ENCODE measurements around the gene LIPC. TPM values are rescaled to one million over a fixed set of nuclear protein-coding genes. Genes with fewer than 3 reads are reported as not detected.

LIPC gene
- total and polyA plus RNA-seq, 2 donors (not counting 3 experiments of a cell fraction or from before 2014, with no cell fraction given): not detected

DNA sequence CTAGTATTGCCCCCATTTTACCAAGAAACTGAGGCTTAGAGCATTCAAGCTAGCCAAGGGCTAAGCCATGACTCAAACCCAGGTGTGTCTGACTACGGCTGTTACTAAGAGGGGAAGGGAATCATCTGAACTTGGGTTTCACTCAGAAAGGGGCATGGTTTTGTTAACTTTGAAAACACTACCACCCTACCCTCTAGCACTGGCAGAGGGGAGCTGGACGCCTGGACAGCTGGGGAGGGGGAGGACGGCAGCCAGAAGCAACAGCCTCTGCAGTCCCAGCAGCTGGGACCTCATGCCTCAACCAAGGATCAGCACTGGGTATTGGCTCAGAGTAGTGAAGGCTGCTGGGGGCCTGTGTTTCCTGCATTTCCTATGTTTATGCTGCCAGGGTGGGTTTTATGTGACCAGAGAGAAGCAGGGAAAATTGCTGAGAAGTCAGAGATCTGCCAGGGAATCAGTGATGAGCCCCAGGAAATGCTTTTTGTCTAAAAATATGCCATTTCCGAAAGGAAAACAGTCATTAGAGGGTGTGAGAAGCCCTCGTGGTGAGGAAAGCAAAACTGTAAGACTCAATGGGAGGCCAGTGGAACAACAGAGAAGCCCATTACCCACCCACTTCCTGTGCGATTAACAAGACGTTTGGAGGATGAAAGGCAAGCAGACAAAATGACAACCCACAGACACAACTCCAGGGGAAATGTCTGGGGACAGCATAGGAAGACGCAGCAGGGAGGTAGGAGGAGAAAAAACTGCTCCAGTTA is 41.2 kb downstream of the LIPC start:
- Histone ChIP-seq H3K4me1 (ENCODE audit: control insufficient read depth, extremely low read depth, insufficient read depth, low read length) (peaks cover 30% of the 10 kb centered on the region), H4K20me1 (replicated peaks; ENCODE audit: control insufficient read depth, extremely low read depth, insufficient read depth, low read length) (no peaks in the 10 kb centered on the region), H2AFZ (ENCODE audit: low read depth, low read length) (peak overlapping the region; percentile 43), H3K27ac (ENCODE audit: insufficient read depth, low read depth, low read length) (peak overlapping the region; percentile 37), H3K9ac (replicated peaks; ENCODE audit: extremely low read depth, insufficient read depth, low read length) (peak overlapping the region; percentile 6), H3K36me3 (ENCODE audit: control insufficient read depth in 2 of 2, extremely low read depth in 1 of 2, insufficient read depth in 2 of 2, low read length in 2 of 2) (no peaks in the 10 kb centered on the region), H3K4me2 (ENCODE audit: insufficient read depth, low read length) (peak overlapping the region; percentile 50), H3K79me2 (ENCODE audit: control insufficient read depth, insufficient read depth, low read length) (no peaks in the 10 kb centered on the region), H3K9me3 (replicated peaks; ENCODE audit: control insufficient read depth, insufficient read depth, low read length) (no peaks in the 10 kb centered on the region), H3K27me3 (ENCODE audit: control insufficient read depth in 2 of 2, insufficient read depth in 2 of 2, low read length in 2 of 2) (no peaks in the 10 kb centered on the region), H3K4me3 (replicated peaks in 1 of 3; ENCODE audit: insufficient read depth in 1 of 3, low read depth in 1 of 3, low read length in 3 of 3) (no peak overlapping the region), H3K9me1 (replicated peaks; ENCODE audit: control insufficient read depth, extremely low read depth, insufficient read depth, low read length) (no peaks in the 10 kb centered on the region)
- no peak for TF ChIP-seq EZH2 (IDR thresholded peaks at IDR 0.05; ENCODE audit: borderline replicate concordance, low read depth, low read length, severe bottlenecking)
- peak; percentile 23 for TF ChIP-seq POLR2A (IDR thresholded peaks at IDR 0.05; ENCODE audit: low read depth, low read length)
- peak; percentile 45 for TF ChIP-seq FOS (IDR thresholded peaks at IDR 0.05; ENCODE audit: borderline replicate concordance, insufficient read depth, low read length)
- TF ChIP-seq JUN (IDR thresholded peaks at IDR 0.05; ENCODE audit: borderline replicate concordance, insufficient read depth, insufficient read length, low read depth): peak; percentile 4
- peak; percentile 47 for TF ChIP-seq GATA2 (IDR thresholded peaks at IDR 0.05; ENCODE audit: insufficient read depth, insufficient read length, low read depth, low read length)
- dilution Hi-C loops (cut with MboI; ENCODE audit: extremely low pct_ligation_motif_present, low sequenced_read_pairs): no loop called here
- peak; percentile 59 for DNase-seq (ENCODE audit: low read depth, low spot score)
- POLR2A ChIA-PET: no interaction called here
- intact Hi-C loops (cut with micrococcal nuclease): loop anchor here (1.0 to 2.0 kb wide), 4 partner anchors 16 to 74 kb away; no protein-coding TSS in a partner anchor
- CTCF ChIA-PET: no interaction called here
- FAIRE-seq: peak; percentile 75
- TSS peak; percentile 59 for BruUV-seq (replicated peaks)

GRCh38 chr15:58473724-58474123 is 41.9 kb downstream of the LIPC start:
- DNase-seq (ENCODE audit: low read depth, low spot score): peak; percentile 87
- H3K4me2 ChIP-seq (ENCODE audit: insufficient read depth, low read length): peak overlapping the region; percentile 50
- no peaks in the 10 kb centered on the region for H3K9me1 ChIP-seq (replicated peaks; ENCODE audit: control insufficient read depth, extremely low read depth, insufficient read depth, low read length)
- no TSS peak for BruUV-seq (replicated peaks)
- H3K27ac ChIP-seq (ENCODE audit: insufficient read depth, low read depth, low read length): peak overlapping the region; percentile 37
- no peaks in the 10 kb centered on the region for H3K9me3 ChIP-seq (replicated peaks; ENCODE audit: control insufficient read depth, insufficient read depth, low read length)
- H2AFZ ChIP-seq (ENCODE audit: low read depth, low read length): peak overlapping the region; percentile 5
- peaks cover 30% of the 10 kb centered on the region for H3K4me1 ChIP-seq (ENCODE audit: control insufficient read depth, extremely low read depth, insufficient read depth, low read length)
- dilution Hi-C loops (cut with MboI; ENCODE audit: extremely low pct_ligation_motif_present, low sequenced_read_pairs): no loop called here
- no peak for TF ChIP-seq MYC (IDR thresholded peaks at IDR 0.05; ENCODE audit: low read depth, low read length)
- peak; percentile 56 for TF ChIP-seq FOS (IDR thresholded peaks at IDR 0.05; ENCODE audit: borderline replicate concordance, insufficient read depth, low read length)
- peak; percentile 50 for TF ChIP-seq GATA2 (IDR thresholded peaks at IDR 0.05; ENCODE audit: insufficient read depth, insufficient read length, low read depth, low read length)
- TF ChIP-seq JUN (IDR thresholded peaks at IDR 0.05; ENCODE audit: borderline replicate concordance, insufficient read depth, insufficient read length, low read depth): peak; percentile 49
- TF ChIP-seq, protein P1, sequence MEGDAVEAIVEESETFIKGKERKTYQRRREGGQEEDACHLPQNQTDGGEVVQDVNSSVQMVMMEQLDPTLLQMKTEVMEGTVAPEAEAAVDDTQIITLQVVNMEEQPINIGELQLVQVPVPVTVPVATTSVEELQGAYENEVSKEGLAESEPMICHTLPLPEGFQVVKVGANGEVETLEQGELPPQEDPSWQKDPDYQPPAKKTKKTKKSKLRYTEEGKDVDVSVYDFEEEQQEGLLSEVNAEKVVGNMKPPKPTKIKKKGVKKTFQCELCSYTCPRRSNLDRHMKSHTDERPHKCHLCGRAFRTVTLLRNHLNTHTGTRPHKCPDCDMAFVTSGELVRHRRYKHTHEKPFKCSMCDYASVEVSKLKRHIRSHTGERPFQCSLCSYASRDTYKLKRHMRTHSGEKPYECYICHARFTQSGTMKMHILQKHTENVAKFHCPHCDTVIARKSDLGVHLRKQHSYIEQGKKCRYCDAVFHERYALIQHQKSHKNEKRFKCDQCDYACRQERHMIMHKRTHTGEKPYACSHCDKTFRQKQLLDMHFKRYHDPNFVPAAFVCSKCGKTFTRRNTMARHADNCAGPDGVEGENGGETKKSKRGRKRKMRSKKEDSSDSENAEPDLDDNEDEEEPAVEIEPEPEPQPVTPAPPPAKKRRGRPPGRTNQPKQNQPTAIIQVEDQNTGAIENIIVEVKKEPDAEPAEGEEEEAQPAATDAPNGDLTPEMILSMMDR (IDR thresholded peaks at IDR 0.05; ENCODE audit: extremely low read depth in 1 of 2, insufficient read depth in 1 of 2, low read depth in 1 of 2, low read length in 2 of 2): no peak
- TF ChIP-seq POLR2A (IDR thresholded peaks at IDR 0.05; ENCODE audit: low read depth, low read length): peak; percentile 11
- TF ChIP-seq MAX (IDR thresholded peaks at IDR 0.05; ENCODE audit: insufficient read depth, insufficient read length): no peak
- TF ChIP-seq POLR2AphosphoS5 (IDR thresholded peaks at IDR 0.05; ENCODE audit: insufficient read depth, low read depth, low read length): no peak
- TF ChIP-seq EZH2 (IDR thresholded peaks at IDR 0.05; ENCODE audit: borderline replicate concordance, low read depth, low read length, severe bottlenecking): no peak
- no peaks in the 10 kb centered on the region for H3K79me2 ChIP-seq (ENCODE audit: control insufficient read depth, insufficient read depth, low read length)
- H3K27me3 ChIP-seq (ENCODE audit: control insufficient read depth in 2 of 2, insufficient read depth in 2 of 2, low read length in 2 of 2): no peaks in the 10 kb centered on the region
- FAIRE-seq: no peak
- no peaks in the 10 kb centered on the region for H4K20me1 ChIP-seq (replicated peaks; ENCODE audit: control insufficient read depth, extremely low read depth, insufficient read depth, low read length)
- H3K4me3 ChIP-seq (replicated peaks in 1 of 3; ENCODE audit: insufficient read depth in 1 of 3, low read depth in 1 of 3, low read length in 3 of 3): no peak overlapping the region
- ChIA-PET CTCF (interaction anchor here (1.1 kb wide), 1 partner anchor 73 kb away, joined by 3 read pairs; no protein-coding TSS in a partner anchor), POLR2A (no interaction called here)
- no peak overlapping the region for H3K9ac ChIP-seq (replicated peaks; ENCODE audit: extremely low read depth, insufficient read depth, low read length)
- H3K36me3 ChIP-seq (ENCODE audit: control insufficient read depth in 2 of 2, extremely low read depth in 1 of 2, insufficient read depth in 2 of 2, low read length in 2 of 2): no peaks in the 10 kb centered on the region
- intact Hi-C loops (cut with micrococcal nuclease): loop anchor here (1.0 to 2.0 kb wide), 4 partner anchors 16 to 73 kb away; no protein-coding TSS in a partner anchor

Measured in endothelial cell of umbilical vein (primary cell).